ENCODE data around the gene ZBTB4. TPM values are rescaled to one million over a fixed set of nuclear protein-coding genes. Genes with fewer than 3 reads are reported as not detected.

ZBTB4 gene
- total and polyA plus RNA-seq, 9 of the 15 experiments (the other 6 are each of a cell fraction or from before 2014, with no cell fraction given): 0.92 to 6.9 (median 3.3) TPM

DNA sequence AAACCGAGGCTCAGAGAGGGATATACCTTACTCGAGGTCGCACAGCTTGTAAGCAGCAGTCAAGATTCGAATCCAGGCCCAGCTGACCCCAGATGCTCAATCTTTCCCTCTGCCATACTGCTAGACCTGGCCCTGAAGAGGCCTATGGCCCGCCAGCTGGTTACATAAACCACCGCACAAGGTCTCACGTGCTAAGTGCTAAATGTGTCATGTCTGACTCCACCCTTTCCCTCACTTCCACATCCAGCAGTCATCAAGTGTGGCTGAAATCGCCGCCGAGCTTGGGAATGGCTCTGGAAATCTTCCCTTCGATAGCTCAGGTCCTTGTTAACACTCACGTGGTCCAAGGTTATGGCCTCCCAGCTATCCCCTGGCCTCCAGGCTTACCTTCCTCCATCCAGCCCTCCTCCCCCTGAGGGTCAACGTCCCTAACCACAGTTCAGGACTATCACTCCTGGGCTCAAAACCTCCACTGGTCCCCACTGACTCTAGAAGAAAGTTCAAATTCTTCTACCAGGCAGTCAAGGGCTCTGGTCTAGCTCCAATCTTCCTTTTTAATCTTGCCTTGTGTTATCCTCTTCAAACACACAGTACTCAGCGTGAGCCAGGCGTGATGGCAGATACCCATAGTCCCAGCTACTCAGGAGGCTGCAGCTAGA, 3.5 kb downstream of the ZBTB4 start (continued):
- TF ChIP-seq, protein P1, sequence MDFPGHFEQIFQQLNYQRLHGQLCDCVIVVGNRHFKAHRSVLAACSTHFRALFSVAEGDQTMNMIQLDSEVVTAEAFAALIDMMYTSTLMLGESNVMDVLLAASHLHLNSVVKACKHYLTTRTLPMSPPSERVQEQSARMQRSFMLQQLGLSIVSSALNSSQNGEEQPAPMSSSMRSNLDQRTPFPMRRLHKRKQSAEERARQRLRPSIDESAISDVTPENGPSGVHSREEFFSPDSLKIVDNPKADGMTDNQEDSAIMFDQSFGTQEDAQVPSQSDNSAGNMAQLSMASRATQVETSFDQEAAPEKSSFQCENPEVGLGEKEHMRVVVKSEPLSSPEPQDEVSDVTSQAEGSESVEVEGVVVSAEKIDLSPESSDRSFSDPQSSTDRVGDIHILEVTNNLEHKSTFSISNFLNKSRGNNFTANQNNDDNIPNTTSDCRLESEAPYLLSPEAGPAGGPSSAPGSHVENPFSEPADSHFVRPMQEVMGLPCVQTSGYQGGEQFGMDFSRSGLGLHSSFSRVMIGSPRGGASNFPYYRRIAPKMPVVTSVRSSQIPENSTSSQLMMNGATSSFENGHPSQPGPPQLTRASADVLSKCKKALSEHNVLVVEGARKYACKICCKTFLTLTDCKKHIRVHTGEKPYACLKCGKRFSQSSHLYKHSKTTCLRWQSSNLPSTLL (IDR thresholded peaks at IDR 0.05): no peak
- TF ChIP-seq ZNF717 (CRISPR knock-in tag; IDR thresholded peaks at IDR 0.05) (no peak), ZNF830 (CRISPR knock-in tag; IDR thresholded peaks at IDR 0.05) (no peak), ZNF324 (CRISPR knock-in tag; IDR thresholded peaks at IDR 0.05) (no peak), ZNF696 (CRISPR knock-in tag; conservative IDR thresholded peaks at IDR 0.05) (no peak), ZNF444 (CRISPR knock-in tag; IDR thresholded peaks at IDR 0.05) (no peak), CBX8 (IDR thresholded peaks at IDR 0.05; ENCODE audit: borderline replicate concordance, extremely low read depth, low read depth, low read length, poor library complexity, severe bottlenecking) (no peak), RBM15 (IDR thresholded peaks at IDR 0.05; ENCODE audit: insufficient read depth, low read length) (no peak), ZNF764 (CRISPR knock-in tag; IDR thresholded peaks at IDR 0.05; ENCODE audit: low read depth) (no peak), ZNF232 (CRISPR knock-in tag; IDR thresholded peaks at IDR 0.05) (no peak), MEF2A (IDR thresholded peaks at IDR 0.05; ENCODE audit: control insufficient read depth, low read depth, low read length) (no peak), SNIP1 (IDR thresholded peaks at IDR 0.05; ENCODE audit: low read depth) (no peak), NR4A1 (CRISPR knock-in tag; IDR thresholded peaks at IDR 0.05) (no peak), NR4A1 (tag; IDR thresholded peaks at IDR 0.05) (no peak), GABPB1 (CRISPR knock-in tag; IDR thresholded peaks at IDR 0.05) (0 out of 2 replicates have a peak, but pooled peaks have one; percentile 47), ZNF75A (CRISPR knock-in tag; IDR thresholded peaks at IDR 0.05) (no peak), TGIF2 (CRISPR knock-in tag; IDR thresholded peaks at IDR 0.05) (no peak), GATAD2B (IDR thresholded peaks at IDR 0.05; ENCODE audit: borderline replicate concordance) (no peak)
- TF ChIP-seq, protein P2, sequence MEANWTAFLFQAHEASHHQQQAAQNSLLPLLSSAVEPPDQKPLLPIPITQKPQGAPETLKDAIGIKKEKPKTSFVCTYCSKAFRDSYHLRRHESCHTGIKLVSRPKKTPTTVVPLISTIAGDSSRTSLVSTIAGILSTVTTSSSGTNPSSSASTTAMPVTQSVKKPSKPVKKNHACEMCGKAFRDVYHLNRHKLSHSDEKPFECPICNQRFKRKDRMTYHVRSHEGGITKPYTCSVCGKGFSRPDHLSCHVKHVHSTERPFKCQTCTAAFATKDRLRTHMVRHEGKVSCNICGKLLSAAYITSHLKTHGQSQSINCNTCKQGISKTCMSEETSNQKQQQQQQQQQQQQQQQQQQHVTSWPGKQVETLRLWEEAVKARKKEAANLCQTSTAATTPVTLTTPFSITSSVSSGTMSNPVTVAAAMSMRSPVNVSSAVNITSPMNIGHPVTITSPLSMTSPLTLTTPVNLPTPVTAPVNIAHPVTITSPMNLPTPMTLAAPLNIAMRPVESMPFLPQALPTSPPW (CRISPR knock-in tag; IDR thresholded peaks at IDR 0.05): peak; percentile 51
